ENCODE measurements around the gene USE1.

- no peak for TF ChIP-seq SIN3A (IDR thresholded peaks at IDR 0.05; ENCODE audit: borderline replicate concordance, insufficient read depth, low read depth, low read length)
- no peak for TF ChIP-seq CTCF (IDR thresholded peaks at IDR 0.05)
Measured at GRCh38 chr19:17243830-17244617, 28.9 kb downstream of the USE1 start.

All from Panc1 (cell line).